ENCODE results near the gene CD3D. TPM values are rescaled to one million over a fixed set of nuclear protein-coding genes. Genes with fewer than 3 reads are reported as not detected.
"Not testable (repeated sequence)": the region's sequence is repeated elsewhere in the genome, so short reads cannot be mapped to it uniquely, and the experiment has no call there.

Gene CD3D
- total and polyA plus RNA-seq, 2 donors (not counting 1 experiment from before 2014, with no cell fraction given): not detected

GRCh38 chr11:118310781-118311485, 31.6 kb downstream of the CD3D start:
- H3K4me2 ChIP-seq (ENCODE audit: extremely low read depth, insufficient read depth, low read length): no peak overlapping the region
- H3K4me3 ChIP-seq (replicated peaks in 1 of 4; ENCODE audit: control extremely low read depth in 1 of 4, insufficient read depth in 1 of 4, low read depth in 3 of 4, low read length in 4 of 4): no peak overlapping the region
- no peak overlapping the region for H3K9ac ChIP-seq (ENCODE audit: insufficient read depth, low read length)
- no peaks in the 10 kb centered on the region for H3K9me3 ChIP-seq (ENCODE audit: control insufficient read depth, insufficient read depth, low read depth, low read length)
- H3K4me1 ChIP-seq (ENCODE audit: control insufficient read depth, extremely low read depth, insufficient read depth, low read length): no peaks in the 10 kb centered on the region
- no peaks in the 10 kb centered on the region for H3K27me3 ChIP-seq (ENCODE audit: control insufficient read depth, insufficient read depth, low read length)
- H3K27ac ChIP-seq (ENCODE audit: insufficient read depth, low read length): no peak overlapping the region
- no peak overlapping the region for H2AFZ ChIP-seq (ENCODE audit: low read length)
- TF ChIP-seq CTCF (conservative IDR thresholded peaks at IDR 0.05 in 1 of 2, IDR thresholded peaks at IDR 0.05 in 1 of 2; ENCODE audit: low read depth in 1 of 2, low read length in 2 of 2): no peak
- H4K20me1 ChIP-seq (ENCODE audit: control insufficient read depth, extremely low read depth, insufficient read depth, low read length): no peaks in the 10 kb centered on the region
- no peaks in the 10 kb centered on the region for H3K36me3 ChIP-seq (ENCODE audit: control insufficient read depth, insufficient read depth, low read length)
- no peak for DNase-seq (ENCODE audit: low read depth in 2 of 2)
- no peaks in the 10 kb centered on the region for H3K79me2 ChIP-seq (ENCODE audit: control insufficient read depth, insufficient read depth, low read length)

DNA sequence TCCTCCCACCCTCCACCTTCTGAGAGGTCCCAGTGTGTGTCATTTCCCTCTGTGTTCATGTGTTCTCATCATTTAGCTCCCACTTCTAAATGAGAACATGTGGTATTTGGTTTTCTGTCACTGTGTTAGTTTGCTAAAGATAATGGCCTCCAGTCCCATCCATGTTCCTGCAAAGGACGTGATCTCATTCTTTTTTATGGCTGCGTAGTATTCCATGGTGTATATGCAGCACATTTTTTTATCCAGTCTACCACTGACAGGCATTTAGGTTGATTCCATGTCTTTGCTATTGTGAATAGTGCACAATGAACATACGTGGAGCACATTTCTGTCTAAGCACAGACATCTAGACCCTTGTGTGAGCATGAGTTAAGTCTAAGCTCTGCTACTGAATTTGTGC, 32.2 kb downstream of the CD3D start:
- no peaks in the 10 kb centered on the region for H3K4me1 ChIP-seq (ENCODE audit: control insufficient read depth, extremely low read depth, insufficient read depth, low read length)
- no peaks in the 10 kb centered on the region for H3K36me3 ChIP-seq (ENCODE audit: control insufficient read depth, insufficient read depth, low read length)
- no peaks in the 10 kb centered on the region for H3K9me3 ChIP-seq (ENCODE audit: control insufficient read depth, insufficient read depth, low read depth, low read length)
- no peak overlapping the region for H3K9ac ChIP-seq (ENCODE audit: insufficient read depth, low read length)
- H3K27me3 ChIP-seq (ENCODE audit: control insufficient read depth, insufficient read depth, low read length): no peaks in the 10 kb centered on the region
- H3K27ac ChIP-seq (ENCODE audit: insufficient read depth, low read length): no peak overlapping the region
- H3K79me2 ChIP-seq (ENCODE audit: control insufficient read depth, insufficient read depth, low read length): no peaks in the 10 kb centered on the region
- no peak overlapping the region for H2AFZ ChIP-seq (ENCODE audit: low read length)
- DNase-seq (ENCODE audit: low read depth in 2 of 2): no peak
- no peak overlapping the region for H3K4me2 ChIP-seq (ENCODE audit: extremely low read depth, insufficient read depth, low read length)
- H3K4me3 ChIP-seq (replicated peaks in 1 of 4; ENCODE audit: control extremely low read depth in 1 of 4, insufficient read depth in 1 of 4, low read depth in 3 of 4, low read length in 4 of 4): no peak overlapping the region
- TF ChIP-seq EZH2 (IDR thresholded peaks at IDR 0.05; ENCODE audit: low read length, missing control alignments) (no peak), CTCF (conservative IDR thresholded peaks at IDR 0.05 in 1 of 2, IDR thresholded peaks at IDR 0.05 in 1 of 2; ENCODE audit: low read depth in 1 of 2, low read length in 2 of 2) (no peak)
- no peaks in the 10 kb centered on the region for H4K20me1 ChIP-seq (ENCODE audit: control insufficient read depth, extremely low read depth, insufficient read depth, low read length)

DNA sequence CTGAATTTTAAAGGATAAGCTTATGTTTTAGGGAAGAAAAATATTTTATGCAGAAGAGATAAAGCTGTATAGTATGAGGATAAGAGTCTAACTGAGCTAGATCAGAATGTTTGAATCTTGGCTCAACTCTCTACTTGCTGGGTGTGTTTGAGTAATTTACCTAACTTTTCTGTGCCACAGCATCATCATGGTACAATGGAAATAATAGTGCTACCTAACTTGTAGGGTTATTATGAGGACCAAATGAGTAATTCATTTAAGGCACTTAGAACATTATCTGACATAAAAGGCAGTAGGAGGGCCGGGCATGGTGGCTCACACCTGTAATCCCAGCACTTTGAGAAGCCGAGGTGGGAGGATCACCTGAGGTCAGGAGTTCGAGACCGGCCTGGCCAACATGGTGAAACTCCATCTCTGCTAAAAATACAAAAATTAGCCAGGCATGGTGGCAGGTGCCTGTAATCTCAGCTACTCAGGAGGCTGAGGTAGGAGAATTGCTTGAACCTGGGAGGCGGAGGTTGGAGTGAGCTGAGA, 33.4 kb downstream of the CD3D start:
- H3K27ac ChIP-seq (ENCODE audit: insufficient read depth, low read length); H3K4me1 ChIP-seq (ENCODE audit: control insufficient read depth, extremely low read depth, insufficient read depth, low read length); H3K27me3 ChIP-seq (ENCODE audit: control insufficient read depth, insufficient read depth, low read length); H3K79me2 ChIP-seq (ENCODE audit: control insufficient read depth, insufficient read depth, low read length); H3K4me3 ChIP-seq (replicated peaks in 1 of 4; ENCODE audit: control extremely low read depth in 1 of 4, insufficient read depth in 1 of 4, low read depth in 3 of 4, low read length in 4 of 4); DNase-seq (ENCODE audit: low read depth in 2 of 2); H3K9me3 ChIP-seq (ENCODE audit: control insufficient read depth, insufficient read depth, low read depth, low read length); H3K9ac ChIP-seq (ENCODE audit: insufficient read depth, low read length); H2AFZ ChIP-seq (ENCODE audit: low read length); H3K36me3 ChIP-seq (ENCODE audit: control insufficient read depth, insufficient read depth, low read length); H4K20me1 ChIP-seq (ENCODE audit: control insufficient read depth, extremely low read depth, insufficient read depth, low read length); H3K4me2 ChIP-seq (ENCODE audit: extremely low read depth, insufficient read depth, low read length): not testable (repeated sequence)

All from fibroblast of lung (primary cell).